VCaP (cell line): ENCODE results near the gene SPOCK1.
A peak's percentile ranks its signal among the peaks of the same experiment; 100 is the strongest.

ENCODE experiments used
- H3K27ac ChIP-seq: fragments of 450-650 bp; 2 replicates; pipeline ENCODE4 v1.5.1; 2017
- TF ChIP-seq, protein P1 (sequence below): fragments of 450-650 bp; conservative IDR thresholded peaks from 2 replicates; pipeline ENCODE4 v1.5.1; 2017; ENCODE audit warnings: mild to moderate bottlenecking, moderate library complexity

The SPOCK1 gene

GRCh38 chr5:137215261-137215660, 283.9 kb downstream of the SPOCK1 start:
- peak overlapping the region; percentile 59 for H3K27ac ChIP-seq
- TF ChIP-seq, protein P1, sequence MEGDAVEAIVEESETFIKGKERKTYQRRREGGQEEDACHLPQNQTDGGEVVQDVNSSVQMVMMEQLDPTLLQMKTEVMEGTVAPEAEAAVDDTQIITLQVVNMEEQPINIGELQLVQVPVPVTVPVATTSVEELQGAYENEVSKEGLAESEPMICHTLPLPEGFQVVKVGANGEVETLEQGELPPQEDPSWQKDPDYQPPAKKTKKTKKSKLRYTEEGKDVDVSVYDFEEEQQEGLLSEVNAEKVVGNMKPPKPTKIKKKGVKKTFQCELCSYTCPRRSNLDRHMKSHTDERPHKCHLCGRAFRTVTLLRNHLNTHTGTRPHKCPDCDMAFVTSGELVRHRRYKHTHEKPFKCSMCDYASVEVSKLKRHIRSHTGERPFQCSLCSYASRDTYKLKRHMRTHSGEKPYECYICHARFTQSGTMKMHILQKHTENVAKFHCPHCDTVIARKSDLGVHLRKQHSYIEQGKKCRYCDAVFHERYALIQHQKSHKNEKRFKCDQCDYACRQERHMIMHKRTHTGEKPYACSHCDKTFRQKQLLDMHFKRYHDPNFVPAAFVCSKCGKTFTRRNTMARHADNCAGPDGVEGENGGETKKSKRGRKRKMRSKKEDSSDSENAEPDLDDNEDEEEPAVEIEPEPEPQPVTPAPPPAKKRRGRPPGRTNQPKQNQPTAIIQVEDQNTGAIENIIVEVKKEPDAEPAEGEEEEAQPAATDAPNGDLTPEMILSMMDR, result no peak

- peak overlapping the region; percentile 59 for H3K27ac ChIP-seq
- TF ChIP-seq, protein P1, result no peak
Observed at GRCh38 chr5:137214446-137215189, 284.5 kb downstream of the SPOCK1 start.

DNA sequence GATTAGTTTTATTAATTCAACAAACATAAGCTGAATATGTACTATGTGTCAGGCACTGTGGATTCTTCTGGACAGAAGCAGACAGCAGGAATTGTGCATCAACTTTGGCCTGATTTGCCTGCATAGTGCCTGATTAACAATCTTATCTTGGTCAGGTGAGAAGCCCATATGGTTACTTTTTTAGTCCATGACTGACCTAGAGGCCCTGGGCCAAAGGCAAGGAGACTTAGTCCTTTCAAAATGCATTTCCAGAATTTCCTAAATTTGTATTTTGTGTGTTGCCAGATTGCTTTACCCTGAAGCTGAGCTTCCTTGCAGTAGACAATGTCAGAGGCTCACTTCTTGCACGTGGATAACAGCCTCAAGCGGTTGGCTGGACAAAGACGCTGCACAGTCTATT, 286.7 kb downstream of the SPOCK1 start:
- H3K27ac ChIP-seq, result no peak overlapping the region
- TF ChIP-seq, protein P1, result no peak

DNA sequence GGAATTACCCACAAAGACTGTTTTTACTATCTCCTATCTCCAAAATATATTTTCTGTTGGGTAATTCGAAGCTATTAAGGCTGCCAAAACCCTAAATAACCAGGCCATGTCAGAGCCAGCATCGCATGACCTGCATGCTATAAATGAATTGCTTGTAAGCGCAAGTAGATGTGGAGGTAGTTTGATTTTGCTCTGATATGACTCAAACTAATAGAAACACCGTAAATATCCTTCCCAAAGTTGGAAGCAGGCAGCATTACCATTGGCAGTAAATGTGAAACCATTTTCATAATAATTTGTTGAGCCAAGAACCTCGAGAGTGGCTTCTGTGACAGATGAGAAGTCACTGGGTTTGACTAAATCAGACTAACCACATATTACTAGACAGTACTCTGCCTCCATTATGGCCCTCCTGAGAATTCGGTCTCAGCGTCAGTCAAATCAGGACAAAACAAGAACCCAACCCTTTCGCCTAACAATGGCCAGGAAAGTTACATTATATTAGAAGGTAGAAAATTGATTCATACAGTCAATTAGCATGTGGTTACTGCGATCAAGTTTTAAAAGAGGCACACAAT, 289.8 kb downstream of the SPOCK1 start:
- TF ChIP-seq, protein P1, result no peak
- peak overlapping the region; percentile 84 for H3K27ac ChIP-seq

DNA sequence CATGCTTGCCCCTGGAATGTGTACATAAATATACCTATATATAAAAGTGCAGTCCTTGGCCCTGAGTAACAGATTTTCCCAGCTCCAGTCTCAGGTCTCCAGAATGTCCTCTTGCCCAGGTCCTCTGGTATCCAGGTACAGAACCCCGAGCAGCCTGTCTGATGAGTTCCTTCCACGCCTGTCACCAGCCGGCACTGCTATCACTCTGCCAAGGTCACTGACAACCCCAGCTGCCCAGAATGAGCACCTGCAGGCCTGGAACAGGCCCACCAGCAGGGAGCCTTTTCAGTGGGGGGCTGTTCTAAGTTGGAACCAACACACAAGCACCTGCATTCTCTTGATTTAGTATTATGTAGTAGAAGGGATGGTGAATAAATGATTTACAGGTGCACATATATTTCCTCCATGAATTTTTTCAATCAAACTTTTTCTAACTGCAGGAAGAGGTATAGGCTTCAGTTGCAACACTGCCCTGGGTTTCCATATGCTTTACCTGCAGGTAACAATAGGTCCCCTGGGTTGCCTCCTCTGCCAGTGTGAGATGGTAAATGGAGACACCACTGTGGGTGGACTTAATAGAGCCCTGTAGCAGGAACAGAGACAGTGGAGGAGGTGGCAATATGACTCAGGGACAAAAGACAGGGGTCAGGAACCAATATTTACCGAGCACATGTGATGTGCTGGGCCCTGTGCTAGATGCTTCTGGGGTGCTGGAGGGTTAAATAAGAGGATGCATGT, 291.9 kb downstream of the SPOCK1 start:
- TF ChIP-seq, protein P1, result no peak
- peak overlapping the region; percentile 84 for H3K27ac ChIP-seq

DNA sequence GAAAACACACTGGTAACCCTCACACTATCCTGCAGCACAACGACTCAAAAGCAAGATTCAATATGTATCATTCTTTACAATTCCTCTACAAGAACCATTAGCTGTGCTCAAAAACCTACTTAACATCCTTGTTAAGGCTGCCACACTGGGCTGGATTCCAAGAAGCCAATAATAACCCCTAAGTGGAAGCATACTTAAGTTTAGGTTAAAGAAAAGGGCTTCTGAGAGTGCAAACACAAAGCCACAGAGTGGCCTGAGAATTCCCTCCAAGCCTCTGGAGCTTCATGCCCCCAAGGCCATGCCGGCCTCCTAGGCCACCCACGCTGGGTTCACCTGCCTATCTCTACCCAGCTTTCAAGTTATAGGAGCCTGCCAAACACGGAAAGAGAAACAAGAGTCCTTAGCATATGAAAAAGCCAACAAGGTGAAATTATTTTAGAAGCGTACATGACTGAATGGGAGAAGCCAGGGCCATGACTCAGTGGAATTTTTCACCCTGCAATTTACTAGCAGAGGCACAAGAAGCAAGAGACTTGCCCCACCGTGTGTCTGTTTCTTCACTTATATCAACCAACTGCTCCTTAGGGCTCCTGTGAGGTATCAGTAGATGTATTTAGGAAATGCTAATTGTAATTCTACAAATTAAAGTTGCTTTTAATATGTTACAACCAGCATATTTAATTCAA, 293.0 kb downstream of the SPOCK1 start:
- TF ChIP-seq, protein P1, result no peak
- H3K27ac ChIP-seq, result peak overlapping the region; percentile 17
